Astrocyte of the spinal cord (primary cell): ENCODE data around the gene STARD13.

ENCODE experiments used
- DNase-seq: peaks from one replicate; pipeline ENCODE4 v3.0.0; 2011; ENCODE audit warnings: low read depth, low spot score
- H3K4me3 ChIP-seq: 2 replicates; pipeline ENCODE4 v1.5.1; 2011; ENCODE audit warnings: low read depth, mild to moderate bottlenecking, low read length, moderate library complexity
- in situ Hi-C: cut with HindIII; loops from 2 replicates; pipeline ENCODE4 v1.10.0; 2017; ENCODE audit warnings: low sequenced_read_pairs
- TF ChIP-seq, protein P1 (sequence below): IDR thresholded peaks from 2 replicates; pipeline ENCODE4 v1.5.1; 2012; ENCODE audit warnings: low read depth, mild to moderate bottlenecking, low read length, inconsistent platforms

STARD13 gene

GRCh38 chr13:33284916-33285315 lies 639 bp downstream of the STARD13 start:
- TF ChIP-seq, protein P1, sequence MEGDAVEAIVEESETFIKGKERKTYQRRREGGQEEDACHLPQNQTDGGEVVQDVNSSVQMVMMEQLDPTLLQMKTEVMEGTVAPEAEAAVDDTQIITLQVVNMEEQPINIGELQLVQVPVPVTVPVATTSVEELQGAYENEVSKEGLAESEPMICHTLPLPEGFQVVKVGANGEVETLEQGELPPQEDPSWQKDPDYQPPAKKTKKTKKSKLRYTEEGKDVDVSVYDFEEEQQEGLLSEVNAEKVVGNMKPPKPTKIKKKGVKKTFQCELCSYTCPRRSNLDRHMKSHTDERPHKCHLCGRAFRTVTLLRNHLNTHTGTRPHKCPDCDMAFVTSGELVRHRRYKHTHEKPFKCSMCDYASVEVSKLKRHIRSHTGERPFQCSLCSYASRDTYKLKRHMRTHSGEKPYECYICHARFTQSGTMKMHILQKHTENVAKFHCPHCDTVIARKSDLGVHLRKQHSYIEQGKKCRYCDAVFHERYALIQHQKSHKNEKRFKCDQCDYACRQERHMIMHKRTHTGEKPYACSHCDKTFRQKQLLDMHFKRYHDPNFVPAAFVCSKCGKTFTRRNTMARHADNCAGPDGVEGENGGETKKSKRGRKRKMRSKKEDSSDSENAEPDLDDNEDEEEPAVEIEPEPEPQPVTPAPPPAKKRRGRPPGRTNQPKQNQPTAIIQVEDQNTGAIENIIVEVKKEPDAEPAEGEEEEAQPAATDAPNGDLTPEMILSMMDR, result no peak
- DNase-seq, result peak; percentile 47
- peak overlapping the region; percentile 77 for H3K4me3 ChIP-seq
- in situ Hi-C loops, result no loop called here

- TF ChIP-seq, protein P1, result no peak
- peak; percentile 67 for DNase-seq
- peak overlapping the region; percentile 77 for H3K4me3 ChIP-seq
- in situ Hi-C loops, result no loop called here
These were observed 1.5 kb downstream of the STARD13 start for GRCh38 chr13:33284031-33284430.

DNA sequence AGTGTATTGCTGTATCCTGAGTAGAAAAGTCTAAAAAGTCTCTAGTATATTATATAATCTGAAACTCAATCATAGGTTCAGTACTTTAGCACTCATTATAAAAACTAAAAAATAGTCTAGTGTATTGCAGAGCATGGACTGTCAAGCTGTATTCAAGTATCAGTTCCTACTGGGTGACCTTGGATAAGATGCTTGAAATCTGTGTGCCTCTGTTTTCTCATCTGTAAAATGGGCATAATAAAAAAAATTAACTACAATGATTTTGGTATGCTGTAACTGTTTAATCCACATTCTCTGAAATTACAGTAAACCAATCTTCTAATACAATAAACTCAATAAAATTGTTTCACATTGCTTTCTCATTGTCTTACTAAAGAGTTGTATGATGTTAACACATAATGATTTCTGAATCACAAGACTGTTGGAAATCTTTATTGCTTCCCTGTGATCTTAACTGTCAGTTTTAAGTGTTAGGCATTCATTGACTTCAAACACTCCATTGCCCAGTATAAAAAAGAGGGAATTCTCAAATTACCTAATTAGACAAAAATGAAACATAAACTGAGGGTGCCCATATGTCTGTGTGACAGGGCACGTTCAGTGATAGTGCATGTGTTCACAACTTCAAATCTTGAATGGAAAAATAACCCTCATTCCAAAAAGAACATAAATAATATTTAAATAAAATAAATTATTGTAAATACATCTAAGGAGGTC lies 2.2 kb downstream of the STARD13 start:
- in situ Hi-C loops, result no loop called here
- TF ChIP-seq, protein P1, result no peak
- DNase-seq, result no peak
- peak overlapping the region; percentile 77 for H3K4me3 ChIP-seq

DNA sequence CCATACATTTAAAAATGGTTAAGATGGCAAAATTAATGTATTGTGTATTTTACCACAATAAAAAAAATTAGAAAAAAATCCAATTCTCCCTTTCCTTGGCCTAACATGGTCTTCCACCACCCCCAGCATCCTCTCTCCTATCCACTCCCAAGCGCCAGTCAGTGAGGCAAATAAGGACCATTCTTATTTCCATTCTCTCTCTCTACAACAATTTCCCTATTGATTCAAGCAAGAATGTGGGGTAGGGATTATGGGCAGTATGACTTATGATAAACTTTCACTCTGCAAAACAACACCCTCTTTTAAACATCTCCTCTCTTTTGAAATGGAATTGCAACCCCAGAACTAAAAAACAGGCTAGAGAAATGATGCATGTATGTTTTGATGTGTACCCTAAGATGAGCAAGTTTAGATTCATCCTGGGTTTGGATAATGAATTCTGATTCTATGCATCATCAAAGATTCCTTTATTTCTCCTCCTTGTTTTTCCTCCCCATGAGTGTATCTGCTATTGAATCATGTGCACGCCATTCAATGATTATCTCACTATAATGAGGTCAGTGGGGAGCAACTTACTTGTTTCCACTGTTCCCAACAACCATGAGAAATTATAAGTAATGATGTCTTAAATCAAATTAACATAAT lies 3.5 kb downstream of the STARD13 start:
- DNase-seq, result peak; percentile 61
- TF ChIP-seq, protein P1, result no peak
- H3K4me3 ChIP-seq, result no peak overlapping the region
- in situ Hi-C loops, result no loop called here

DNA sequence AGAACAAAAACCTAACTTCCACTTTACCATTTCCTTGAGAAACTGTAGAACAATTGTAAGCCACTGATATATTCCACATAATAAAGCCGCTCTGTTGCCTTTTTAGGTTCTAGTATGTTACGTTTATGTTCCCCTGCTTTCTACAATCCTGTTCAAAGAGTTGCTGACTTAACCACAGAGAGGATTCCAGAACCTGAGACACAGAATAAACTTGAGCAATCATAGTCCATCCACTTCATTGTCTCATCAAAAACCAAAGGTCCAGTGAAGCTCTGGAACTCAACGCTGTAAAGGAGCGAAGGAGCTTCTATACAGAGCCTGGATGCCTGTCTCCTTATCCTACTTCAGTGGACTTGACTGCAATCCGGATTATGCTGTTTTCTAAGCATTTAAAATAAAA lies 4.6 kb downstream of the STARD13 start:
- TF ChIP-seq, protein P1, result no peak
- DNase-seq, result peak; percentile 49
- no peak overlapping the region for H3K4me3 ChIP-seq
- in situ Hi-C loops, result no loop called here

GRCh38 chr13:33280279-33280905 lies 5.2 kb downstream of the STARD13 start:
- no peak for DNase-seq
- TF ChIP-seq, protein P1, result no peak
- in situ Hi-C loops, result no loop called here
- no peak overlapping the region for H3K4me3 ChIP-seq
